GM12865 (cell line): ENCODE data around the gene TXNRD2.

ENCODE experiments used
- DNase-seq: peaks from one replicate; pipeline ENCODE4 v3.0.0; 2010; ENCODE audit warnings: low read depth
- H3K4me3 ChIP-seq: 2 replicates; pipeline ENCODE4 v1.5.1; 2011; ENCODE audit warnings: mild to moderate bottlenecking, low read depth, low read length, control low read depth
- CTCF ChIP-seq: IDR thresholded peaks from 2 replicates; pipeline ENCODE4 v1.5.1; 2011; ENCODE audit warnings: low read length, control low read depth, low read depth, inconsistent platforms; ENCODE audit not compliant: insufficient read depth; ENCODE audit errors: missing control alignments

Gene TXNRD2

GRCh38 chr22:19848298-19849224, 93.1 kb downstream of the TXNRD2 start:
- TF ChIP-seq CTCF: no peak
- no peak overlapping the region for H3K4me3 ChIP-seq
- no peak for DNase-seq

DNA sequence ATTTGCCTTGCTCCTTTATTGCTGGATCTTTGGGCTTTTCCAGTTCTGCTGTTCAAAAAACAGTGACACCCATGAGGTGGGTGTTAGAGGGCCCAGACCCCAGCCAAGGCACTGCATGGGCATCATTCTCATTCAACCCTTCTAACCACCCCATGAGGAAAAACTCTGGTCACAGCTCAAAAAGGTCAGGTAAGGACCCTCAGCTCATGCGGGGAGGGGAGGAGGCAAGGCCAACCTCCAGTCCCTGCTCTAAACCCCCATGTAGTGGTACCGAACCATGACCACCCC, 94.3 kb downstream of the TXNRD2 start:
- DNase-seq: no peak
- no peak for TF ChIP-seq CTCF

DNA sequence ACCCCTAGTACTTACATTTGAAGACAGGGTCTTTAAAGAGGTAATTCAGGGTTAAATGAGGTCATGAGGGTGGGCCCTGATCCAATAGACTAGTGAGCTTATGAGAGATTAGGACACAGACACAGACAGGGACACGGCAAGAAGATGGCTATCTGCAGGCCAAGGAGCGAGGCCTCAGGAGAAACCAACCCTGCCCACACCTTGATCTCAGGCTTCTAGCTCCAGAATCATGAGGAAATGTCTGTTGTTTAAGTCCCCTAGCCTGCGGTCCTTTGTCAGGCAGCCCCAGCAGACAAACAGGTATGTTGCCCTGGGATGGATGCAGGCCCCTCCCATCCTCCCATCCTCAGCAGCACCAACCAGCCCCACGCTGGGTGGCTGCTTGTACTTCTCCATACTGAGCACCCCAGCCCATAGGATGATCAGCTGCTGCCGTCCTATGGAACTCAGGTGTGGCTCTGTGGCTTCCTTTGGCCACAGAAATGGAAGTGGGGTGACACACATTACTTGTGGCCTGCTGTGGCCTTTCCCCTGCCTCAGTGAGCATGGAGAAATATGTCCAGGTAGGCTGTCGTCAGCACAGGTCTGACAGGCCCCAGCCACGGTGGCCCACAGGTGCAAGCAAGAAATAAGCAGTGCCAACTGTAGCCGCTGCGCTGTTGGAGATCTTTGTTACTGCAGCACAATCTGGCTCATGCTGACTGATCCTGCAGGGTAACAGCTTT, 94.8 kb downstream of the TXNRD2 start:
- no peak for TF ChIP-seq CTCF
- no peak overlapping the region for H3K4me3 ChIP-seq
- DNase-seq: no peak

More for the DNA sequence above, 94.3 kb downstream of the TXNRD2 start:
- H3K4me3 ChIP-seq: no peak overlapping the region

- DNase-seq: no peak
- no peak for TF ChIP-seq CTCF
- no peak overlapping the region for H3K4me3 ChIP-seq
These were observed 96.4 kb downstream of the TXNRD2 start for GRCh38 chr22:19845054-19845722.

DNA sequence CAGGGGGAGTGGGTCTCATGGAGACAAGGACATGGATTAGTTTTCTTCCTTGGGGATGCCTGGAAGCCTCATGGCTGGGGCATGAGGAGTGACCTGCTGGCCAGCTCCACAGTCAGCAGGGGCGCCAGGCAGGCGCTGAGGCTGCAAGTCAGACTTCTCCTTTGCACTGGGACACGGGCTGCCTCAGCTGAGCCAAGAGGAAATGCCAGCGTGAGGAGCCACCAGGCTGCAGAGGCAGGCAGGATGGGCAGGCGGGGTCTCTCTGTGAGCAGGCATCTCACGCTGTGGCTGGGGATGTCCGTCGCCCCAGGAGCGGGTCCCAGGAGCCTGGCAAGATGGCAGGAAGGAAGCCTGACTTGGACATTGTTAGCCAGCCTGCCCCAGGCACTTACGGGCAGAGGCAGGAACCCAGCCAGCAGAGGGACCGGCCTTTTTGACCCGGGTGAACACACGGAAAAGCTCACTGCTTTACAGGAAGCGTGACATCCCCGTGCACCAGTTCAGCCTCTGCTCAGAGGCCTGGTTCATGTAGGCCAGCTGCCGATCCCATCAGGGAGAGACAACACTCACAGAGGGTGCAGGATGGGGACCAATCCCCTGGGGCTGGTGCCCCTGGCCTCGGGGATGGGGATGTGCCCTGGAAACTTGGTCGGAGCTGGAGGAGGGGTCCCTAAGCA, 97.1 kb downstream of the TXNRD2 start:
- no peak overlapping the region for H3K4me3 ChIP-seq
- no peak for TF ChIP-seq CTCF
- no peak for DNase-seq

GRCh38 chr22:19843857-19844376, 97.7 kb downstream of the TXNRD2 start:
- no peak overlapping the region for H3K4me3 ChIP-seq
- no peak for TF ChIP-seq CTCF
- no peak for DNase-seq
